Upper lobe of left lung (tissue), 4 donors: ENCODE results near the gene UGT2B17.

Experiments
- CTCF ChIP-seq, 6 experiments: fragments of 450-650 bp in 4 of 6; fragments of 200-600 bp in 2 of 6; sonication (generic) in 2 of 6; IDR thresholded peaks; one replicate each; pipeline ENCODE4 v1.5.1; 2016 to 2019; ENCODE audit warnings: antibody characterized with exemption in 6 of 6
- EP300 ChIP-seq, 4 donors: sonication (generic); formaldehyde crosslinking; IDR thresholded peaks; one replicate each; pipeline ENCODE4 v1.5.1; 2017; ENCODE audit warnings: antibody characterized with exemption in 4 of 4, control low read depth in 2 of 4
- POLR2A ChIP-seq, 4 donors: fragments of 450-650 bp; IDR thresholded peaks; one replicate each; pipeline ENCODE4 v1.5.1; 2016 to 2017; ENCODE audit warnings: antibody characterized with exemption in 4 of 4, mild to moderate bottlenecking in 2 of 4
- POLR2AphosphoS5 ChIP-seq, 2 donors: sonication (generic); formaldehyde crosslinking; IDR thresholded peaks; one replicate each; pipeline ENCODE4 v1.5.1; 2017; ENCODE audit warnings: antibody characterized with exemption in 2 of 2

DNA sequence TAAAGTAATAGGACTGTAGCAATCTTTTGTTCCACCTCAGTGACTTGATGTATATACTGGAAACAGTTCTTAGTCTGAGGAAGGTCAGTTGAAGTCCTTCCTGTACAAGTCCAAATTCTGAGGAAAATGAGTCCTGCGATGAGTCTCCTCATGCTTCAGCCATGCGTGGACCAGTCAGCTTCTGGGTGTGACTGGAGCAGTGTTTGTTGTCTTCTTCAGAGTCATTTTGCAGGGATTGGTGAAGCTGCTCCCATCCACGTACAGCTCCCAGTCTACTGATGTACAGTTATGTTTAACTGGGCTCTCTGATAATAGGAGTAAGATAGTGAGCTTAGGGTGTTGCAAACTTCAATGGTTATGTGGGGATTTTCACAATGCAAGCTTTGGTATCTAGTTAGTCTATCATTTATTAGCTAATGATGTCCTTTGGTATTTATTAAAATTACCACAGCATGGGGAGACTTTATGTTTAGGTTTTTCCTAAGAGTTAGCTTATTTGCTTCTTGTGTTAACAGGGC, 3.4 kb downstream of the UGT2B17 start:
- TF ChIP-seq POLR2AphosphoS5 (IDR thresholded peaks at IDR 0.05) (no peak), POLR2A (IDR thresholded peaks at IDR 0.05) (no peak), CTCF (IDR thresholded peaks at IDR 0.05) (no peak), EP300 (IDR thresholded peaks at IDR 0.05) (no peak)
